ENCODE results near the gene DEPDC7. TPM values are rescaled to one million over a fixed set of nuclear protein-coding genes. Genes with fewer than 3 reads are reported as not detected.
"Not testable (repeated sequence)": the region's sequence is repeated elsewhere in the genome, so short reads cannot be mapped to it uniquely, and the experiment has no call there.

DEPDC7 gene
- total and polyA plus RNA-seq, 2 of the 8 experiments (the other 6 are each of a cell fraction or from before 2014, with no cell fraction given) = 3.1 to 7.6 TPM

DNA sequence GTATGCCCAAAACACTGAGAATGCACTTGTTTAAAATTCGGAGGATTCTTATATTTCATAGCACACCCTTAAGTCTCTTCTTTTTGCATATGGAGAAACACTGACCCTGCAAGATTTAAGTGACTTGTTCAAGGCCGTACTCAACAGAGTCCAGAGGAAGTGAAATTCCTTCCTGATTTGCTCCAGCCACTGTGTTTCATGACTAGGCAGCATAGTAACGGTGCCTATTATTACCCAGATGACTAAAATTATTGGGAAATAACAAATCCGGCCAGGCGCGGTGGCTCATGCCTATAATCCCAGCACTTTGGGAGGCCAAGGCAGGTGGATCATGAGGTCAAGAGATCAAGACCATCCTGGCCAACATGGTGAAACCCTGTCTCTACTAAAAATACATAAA, 33.0 kb downstream of the DEPDC7 start:
- not testable (repeated sequence) for H4K8ac ChIP-seq (ENCODE audit: extremely low read depth, insufficient read depth, low read length); H2BK20ac ChIP-seq (ENCODE audit: low read length); H3K4me2 ChIP-seq (ENCODE audit: insufficient read depth in 1 of 2, low read depth in 2 of 2, low read length in 2 of 2); H2BK5ac ChIP-seq (ENCODE audit: low read depth, low read length); H3K4ac ChIP-seq (replicated peaks; ENCODE audit: insufficient read length, low read depth, low read length); H2BK12ac ChIP-seq (ENCODE audit: low read depth, low read length); H3K79me1 ChIP-seq (ENCODE audit: low read depth, low read length); H3K27ac ChIP-seq (ENCODE audit: low read depth, low read length); H2BK120ac ChIP-seq (replicated peaks; ENCODE audit: low read depth, low read length); H3K23me2 ChIP-seq (ENCODE audit: low read depth, low read length); H3K4me1 ChIP-seq (replicated peaks in 1 of 4; ENCODE audit: control insufficient read depth in 3 of 4, insufficient read depth in 4 of 4, low read length in 3 of 4); H3K79me2 ChIP-seq (ENCODE audit: control insufficient read depth in 1 of 2, insufficient read depth in 2 of 2, low read length in 2 of 2); H3K4me3 ChIP-seq (ENCODE audit: extremely low read depth in 1 of 4, insufficient read depth in 2 of 4, low read depth in 3 of 4, low read length in 4 of 4); H2BK15ac ChIP-seq (ENCODE audit: low read length); DNase-seq (ENCODE audit: low read depth in 1 of 2, low spot score in 2 of 2); H3K27me3 ChIP-seq (replicated peaks in 1 of 4; ENCODE audit: control insufficient read depth in 3 of 4, extremely low read depth in 1 of 4, insufficient read depth in 3 of 4, low read length in 3 of 4); H4K5ac ChIP-seq (ENCODE audit: insufficient read length, low read depth, low read length); H4K91ac ChIP-seq (replicated peaks; ENCODE audit: insufficient read length, low read length); H3K14ac ChIP-seq (ENCODE audit: insufficient read length); H3K9ac ChIP-seq (replicated peaks in 1 of 4; ENCODE audit: extremely low read depth in 1 of 4, low read depth in 3 of 4, low read length in 3 of 4); H3K23ac ChIP-seq (ENCODE audit: insufficient read length); H2AFZ ChIP-seq (ENCODE audit: low read length); H3K18ac ChIP-seq (ENCODE audit: extremely low read depth, low read length); H2AK5ac ChIP-seq (ENCODE audit: low read depth, low read length); H4K20me1 ChIP-seq (replicated peaks in 1 of 2; ENCODE audit: control insufficient read depth in 1 of 2, insufficient read depth in 2 of 2, low read length in 2 of 2); H3K56ac ChIP-seq (replicated peaks; ENCODE audit: insufficient read length, low read depth, low read length); H3K9me3 ChIP-seq (ENCODE audit: insufficient read depth in 2 of 2, low read depth in 1 of 2, low read length in 1 of 2); FAIRE-seq
- CTCF ChIA-PET (ENCODE audit: partially characterized antibody) = interaction anchor here (1.2 to 1.7 kb wide), 2 partner anchors 16 to 17 kb away, joined by 4 read pairs; no protein-coding TSS in a partner anchor
- peaks cover 0 to 33% (median 12%) of the 10 kb centered on the region in 4 experiments; a peak in 6 of 8 replicates for H3K36me3 ChIP-seq (ENCODE audit: control insufficient read depth in 2 of 4, insufficient read depth in 4 of 4, low read length in 3 of 4)
- 96% methylated on average over 6 of the region's 6 CpGs; no CpG with 5 or more reads in 1 of the 2 experiments for WGBS, 2 experiments (ENCODE audit: extremely low coverage in 1 of 2, insufficient coverage in 1 of 2, insufficient read length in 1 of 2, insufficient replicate concordance in 2 of 2, low coverage in 1 of 2, low lambda C conversion rate in 2 of 2, missing lambda C conversion rate in 1 of 2)
- POLR2A ChIA-PET (ENCODE audit: partially characterized antibody) = interaction anchor here (0.7 to 1.2 kb wide), 2 partner anchors 10 to 15 kb away, joined by 3 read pairs; partner anchors contain the start of gene TCP11L1

All from H1 (cell line).